PC-3 (cell line): ENCODE measurements around the gene IP6K3. TPM values are rescaled to one million over a fixed set of nuclear protein-coding genes. Genes with fewer than 3 reads are reported as not detected.

ENCODE experiments used
- ATAC-seq: fragments of 200-7000 bp; cut with Tn5 transposase; 2 replicates; pipeline ENCODE4 v1.9.1; 2020; ENCODE audit warnings: mild to moderate bottlenecking, moderate library complexity
- BruUV-seq: library from RNA; stranded (reverse); fragments of 400-500 nt; replicated peaks from 2 replicates; lab custom pipeline; 2021; lab: Mats Ljungman, UMichigan
- CTCF ChIA-PET: fragments of 300-600 bp; sonication (Branson Sonifier 250); formaldehyde crosslinking; loops from one replicate; lab custom pipeline; 2022; ENCODE audit warnings: antibody characterized with exemption; lab: Charles Lee
- POLR2A ChIA-PET: fragments of 300-600 bp; sonication (Branson Sonifier 250); formaldehyde crosslinking; loops from one replicate; lab custom pipeline; 2022; ENCODE audit warnings: antibody characterized with exemption; ENCODE audit not compliant: unreplicated experiment; lab: Charles Lee
- DNase-seq: peaks from one replicate; pipeline ENCODE4 v3.0.0-alpha.2; 2015
- H2AFZ ChIP-seq: fragments of 300-600 bp; sonication (generic); 2 replicates; pipeline ENCODE4 v1.6.0; 2016; ENCODE audit warnings: antibody characterized with exemption, low read length
- H3F3A ChIP-seq: fragments of 300-600 bp; sonication (generic); one replicate; pipeline ENCODE4 v1.6.0; 2017; ENCODE audit warnings: antibody characterized with exemption, low read length, control low read depth, mild to moderate bottlenecking; ENCODE audit not compliant: unreplicated experiment
- H3K27ac ChIP-seq: fragments of 300-600 bp; sonication (generic); 2 replicates; pipeline ENCODE4 v1.5.1; 2016; ENCODE audit warnings: mild to moderate bottlenecking, low read length
- H3K27me3 ChIP-seq: fragments of 300-600 bp; sonication (generic); 2 replicates; pipeline ENCODE4 v1.6.1; 2016; ENCODE audit warnings: low read length, mixed read lengths
- H3K36me3 ChIP-seq: fragments of 300-600 bp; sonication (generic); 2 replicates; pipeline ENCODE4 v1.6.1; 2016; ENCODE audit warnings: low read depth, mixed run types, low read length, mixed read lengths
- H3K4me1 ChIP-seq: fragments of 300-600 bp; sonication (generic); 2 replicates; pipeline ENCODE4 v1.5.1; 2016; ENCODE audit warnings: low read length; ENCODE audit not compliant: insufficient read depth
- H3K4me2 ChIP-seq: fragments of 300-600 bp; sonication (generic); 2 replicates; pipeline ENCODE4 v1.6.0; 2016; ENCODE audit warnings: low read length
- H3K4me3 ChIP-seq: fragments of 300-600 bp; sonication (generic); 2 replicates; pipeline ENCODE4 v1.5.1; 2016; ENCODE audit warnings: mild to moderate bottlenecking, low read length, mixed read lengths
- H3K79me2 ChIP-seq: fragments of 300-600 bp; sonication (generic); 2 replicates; pipeline ENCODE4 v1.6.1; 2017; ENCODE audit warnings: low read length, mixed read lengths
- H3K9ac ChIP-seq: fragments of 300-600 bp; sonication (generic); 2 replicates; pipeline ENCODE4 v1.6.0; 2016; ENCODE audit warnings: mild to moderate bottlenecking, low read length
- H3K9me2 ChIP-seq: fragments of 300-600 bp; sonication (generic); replicated peaks from 2 replicates; pipeline ENCODE4 v1.6.1; 2016; ENCODE audit warnings: mixed run types, low read length, mixed read lengths
- H3K9me3 ChIP-seq: fragments of 300-600 bp; sonication (generic); 2 replicates; pipeline ENCODE4 v1.6.1; 2016; ENCODE audit warnings: low read length, mixed read lengths
- H4K20me1 ChIP-seq: fragments of 300-600 bp; sonication (generic); 2 replicates; pipeline ENCODE4 v1.6.1; 2016; ENCODE audit warnings: low read length, mixed read lengths
- EZH2 ChIP-seq: fragments of 300-600 bp; sonication (generic); IDR thresholded peaks from one replicate; pipeline ENCODE4 v1.6.1; 2017; ENCODE audit warnings: antibody characterized with exemption, mild to moderate bottlenecking, low read length; ENCODE audit not compliant: unreplicated experiment
- EZH2phosphoT487 ChIP-seq: fragments of 300-600 bp; sonication (generic); IDR thresholded peaks from 2 replicates; pipeline ENCODE4 v1.6.1; 2018; ENCODE audit warnings: mild to moderate bottlenecking, antibody characterized with exemption, low read length, borderline replicate concordance
- intact Hi-C: fragments of 100-400 bp; cut with micrococcal nuclease; formaldehyde crosslinking; loops from 2 replicates; pipeline ENCODE4 v1.9.0; 2023
- total RNA-seq: library from RNA; depleted of rRNA; stranded (reverse); fragments of >200 nt; gene quantifications from 2 replicates; pipeline ENCODE4 v1.2.3, GENCODE V29; 2014
- TF ChIP-seq, protein P1 (sequence below): fragments of 300-600 bp; sonication (generic); conservative IDR thresholded peaks from 2 replicates; pipeline ENCODE4 v1.5.1; 2017; ENCODE audit warnings: antibody characterized with exemption, low read depth, mild to moderate bottlenecking, low read length

IP6K3 gene
- total RNA-seq, 1 experiment from 2014 or later = not detected

DNA sequence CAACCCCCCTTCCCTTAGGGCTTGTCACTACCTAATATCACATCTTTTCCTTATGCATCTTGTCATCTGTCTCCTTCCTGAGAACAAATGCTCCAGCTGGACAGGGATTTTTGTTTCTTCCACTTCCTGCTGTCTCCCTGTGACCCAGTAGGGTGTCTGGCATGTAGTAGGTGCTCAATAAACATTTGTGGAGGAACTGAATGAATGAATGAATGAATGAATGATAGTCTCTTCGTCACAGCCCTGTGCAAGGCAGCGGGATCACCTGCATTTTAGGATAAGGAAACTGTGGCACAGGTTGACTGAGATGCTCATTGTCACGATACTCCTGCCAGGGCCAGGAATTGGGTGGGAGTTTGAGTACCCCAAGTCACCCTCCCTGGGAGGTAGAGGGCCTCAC lies 28.1 kb upstream of the IP6K3 start:
- H3K27ac ChIP-seq = no peak overlapping the region
- TF ChIP-seq, protein P1, sequence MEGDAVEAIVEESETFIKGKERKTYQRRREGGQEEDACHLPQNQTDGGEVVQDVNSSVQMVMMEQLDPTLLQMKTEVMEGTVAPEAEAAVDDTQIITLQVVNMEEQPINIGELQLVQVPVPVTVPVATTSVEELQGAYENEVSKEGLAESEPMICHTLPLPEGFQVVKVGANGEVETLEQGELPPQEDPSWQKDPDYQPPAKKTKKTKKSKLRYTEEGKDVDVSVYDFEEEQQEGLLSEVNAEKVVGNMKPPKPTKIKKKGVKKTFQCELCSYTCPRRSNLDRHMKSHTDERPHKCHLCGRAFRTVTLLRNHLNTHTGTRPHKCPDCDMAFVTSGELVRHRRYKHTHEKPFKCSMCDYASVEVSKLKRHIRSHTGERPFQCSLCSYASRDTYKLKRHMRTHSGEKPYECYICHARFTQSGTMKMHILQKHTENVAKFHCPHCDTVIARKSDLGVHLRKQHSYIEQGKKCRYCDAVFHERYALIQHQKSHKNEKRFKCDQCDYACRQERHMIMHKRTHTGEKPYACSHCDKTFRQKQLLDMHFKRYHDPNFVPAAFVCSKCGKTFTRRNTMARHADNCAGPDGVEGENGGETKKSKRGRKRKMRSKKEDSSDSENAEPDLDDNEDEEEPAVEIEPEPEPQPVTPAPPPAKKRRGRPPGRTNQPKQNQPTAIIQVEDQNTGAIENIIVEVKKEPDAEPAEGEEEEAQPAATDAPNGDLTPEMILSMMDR = no peak
- TF ChIP-seq EZH2 (no peak), EZH2phosphoT487 (no peak)
- H3K4me3 ChIP-seq = no peak overlapping the region
- DNase-seq (no peak), ATAC-seq (no peak)
- no peaks in the 10 kb centered on the region for H3F3A ChIP-seq
- H3K4me2 ChIP-seq = no peak overlapping the region
- no peaks in the 10 kb centered on the region for H4K20me1 ChIP-seq
- no peaks in the 10 kb centered on the region for H3K79me2 ChIP-seq
- POLR2A ChIA-PET = no interaction called here
- no peak overlapping the region for H2AFZ ChIP-seq
- H3K9me2 ChIP-seq = no peaks in the 10 kb centered on the region
- H3K4me1 ChIP-seq = no peaks in the 10 kb centered on the region
- H3K9me3 ChIP-seq = no peaks in the 10 kb centered on the region
- H3K36me3 ChIP-seq = peaks cover 47% of the 10 kb centered on the region
- H3K27me3 ChIP-seq = no peaks in the 10 kb centered on the region
- CTCF ChIA-PET = no interaction called here
- BruUV-seq = no TSS peak
- intact Hi-C loops = no loop called here
- no peak overlapping the region for H3K9ac ChIP-seq

DNA sequence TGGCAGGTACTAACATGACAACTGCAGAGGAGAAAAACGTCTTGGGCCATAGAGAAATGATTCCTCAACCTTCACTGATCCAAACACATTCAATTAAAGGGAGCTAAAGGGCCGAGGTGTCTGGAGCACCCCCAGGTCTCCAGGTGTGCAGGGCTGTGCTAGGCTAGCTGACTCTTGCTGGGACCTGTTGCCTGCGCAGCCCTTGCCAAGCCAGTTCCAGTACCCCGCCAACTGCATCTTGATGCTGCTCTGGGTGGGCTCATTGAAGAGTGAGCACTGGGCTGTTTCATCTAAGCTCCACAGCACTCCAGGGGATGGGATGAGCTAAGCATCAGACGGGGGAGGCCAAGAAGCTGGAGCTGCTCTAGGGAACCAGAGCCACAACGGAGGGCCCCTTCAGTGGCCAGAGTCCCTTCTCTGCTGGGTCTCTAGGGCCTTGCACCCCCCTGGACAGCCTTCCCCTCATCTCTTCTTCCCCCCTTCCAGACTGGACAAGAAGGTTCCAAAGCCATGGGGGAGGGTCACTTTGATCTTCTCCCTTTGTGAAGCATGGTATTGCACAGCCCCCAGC lies 26.3 kb upstream of the IP6K3 start:
- POLR2A ChIA-PET = interaction anchor here (1.0 kb wide), 1 partner anchor 14 kb away, joined by 4 read pairs; no protein-coding TSS in a partner anchor
- Histone ChIP-seq H2AFZ (no peak overlapping the region), H3K9me3 (no peaks in the 10 kb centered on the region), H3K4me1 (peaks cover 2% of the 10 kb centered on the region; the same call in 1 of the 2 replicates), H3K4me3 (no peak overlapping the region), H3K79me2 (no peaks in the 10 kb centered on the region), H3K27me3 (no peaks in the 10 kb centered on the region), H3K27ac (no peak overlapping the region), H3K9ac (no peak overlapping the region), H3K4me2 (no peak overlapping the region), H3F3A (no peaks in the 10 kb centered on the region), H3K36me3 (peaks cover 32% of the 10 kb centered on the region), H4K20me1 (no peaks in the 10 kb centered on the region), H3K9me2 (no peaks in the 10 kb centered on the region)
- DNase-seq (no peak), ATAC-seq (no peak)
- intact Hi-C loops = no loop called here
- BruUV-seq = no TSS peak
- TF ChIP-seq EZH2phosphoT487 (no peak), EZH2 (no peak)
- TF ChIP-seq, protein P1 = no peak
- CTCF ChIA-PET = interaction anchor here (0.6 kb wide), 1 partner anchor 16 kb away, joined by 3 read pairs; the partner anchor contains the start of gene LEMD2

DNA sequence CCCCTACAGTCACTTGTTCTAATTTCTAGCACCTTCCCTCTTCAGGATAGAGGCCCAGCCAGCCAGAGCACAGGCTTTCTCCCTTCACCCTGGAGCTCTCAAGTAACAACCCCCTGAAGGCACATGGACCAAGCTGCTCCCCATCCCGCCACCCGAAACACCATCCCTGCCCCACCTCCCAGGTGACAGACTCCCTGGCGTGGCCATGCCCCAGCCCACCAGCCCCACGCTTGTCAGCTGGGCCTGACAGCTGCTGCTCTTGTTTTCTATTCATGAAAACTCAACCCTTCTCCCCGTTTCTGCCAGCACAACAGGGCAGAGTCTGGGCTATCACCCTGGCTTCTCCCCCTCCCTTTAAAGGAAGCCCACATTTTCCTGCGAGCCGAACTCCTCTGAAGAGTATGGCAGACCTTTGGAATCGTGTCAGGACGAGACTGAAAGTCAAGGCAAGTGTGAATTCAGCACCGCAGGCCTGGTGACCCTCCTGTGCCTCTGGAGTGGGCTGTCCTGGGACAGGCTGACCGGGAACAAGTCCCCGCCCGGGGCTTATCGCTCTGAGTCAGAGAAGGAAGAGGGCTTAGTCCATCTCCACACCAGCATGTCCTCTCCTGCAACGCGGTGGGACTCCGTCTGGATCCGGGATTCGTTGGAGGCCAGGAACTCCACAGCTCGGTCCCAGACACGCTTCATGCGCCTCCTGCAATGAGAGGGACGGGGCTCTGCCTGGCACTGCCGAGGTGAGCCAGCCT lies 25.6 kb upstream of the IP6K3 start:
- no peaks in the 10 kb centered on the region for H3K9me2 ChIP-seq
- ATAC-seq (no peak), DNase-seq (no peak)
- BruUV-seq = TSS peak; percentile 33
- no peaks in the 10 kb centered on the region for H3K79me2 ChIP-seq
- no peak overlapping the region for H3K9ac ChIP-seq
- H3F3A ChIP-seq = no peaks in the 10 kb centered on the region
- H3K4me2 ChIP-seq = no peak overlapping the region
- intact Hi-C loops = no loop called here
- no peak overlapping the region for H3K4me3 ChIP-seq
- no peak overlapping the region for H3K27ac ChIP-seq
- no peaks in the 10 kb centered on the region for H3K27me3 ChIP-seq
- H3K4me1 ChIP-seq = peaks cover 2% of the 10 kb centered on the region; the same call in 1 of the 2 replicates
- H2AFZ ChIP-seq = no peak overlapping the region
- POLR2A ChIA-PET = no interaction called here
- no peak for TF ChIP-seq EZH2phosphoT487
- TF ChIP-seq, protein P1 = no peak
- no peak for TF ChIP-seq EZH2
- CTCF ChIA-PET = interaction anchor here (0.5 to 1.3 kb wide), 4 partner anchors 17 to 256 kb away, joined by 3 to 8 read pairs (median 4); partner anchors contain the start of gene LEMD2
- H4K20me1 ChIP-seq = no peaks in the 10 kb centered on the region
- H3K36me3 ChIP-seq = peaks cover 24% of the 10 kb centered on the region
- no peaks in the 10 kb centered on the region for H3K9me3 ChIP-seq
